EL (cell line): ENCODE results near the gene RUSC1.
"Not testable (repeated sequence)": the region's sequence is repeated elsewhere in the genome, so short reads cannot be mapped to it uniquely, and the experiment has no call there.

ENCODE experiments used
- DNase-seq: peaks from one replicate; pipeline ENCODE4 v3.0.0-alpha.2; 2016

The RUSC1 gene, protein sequence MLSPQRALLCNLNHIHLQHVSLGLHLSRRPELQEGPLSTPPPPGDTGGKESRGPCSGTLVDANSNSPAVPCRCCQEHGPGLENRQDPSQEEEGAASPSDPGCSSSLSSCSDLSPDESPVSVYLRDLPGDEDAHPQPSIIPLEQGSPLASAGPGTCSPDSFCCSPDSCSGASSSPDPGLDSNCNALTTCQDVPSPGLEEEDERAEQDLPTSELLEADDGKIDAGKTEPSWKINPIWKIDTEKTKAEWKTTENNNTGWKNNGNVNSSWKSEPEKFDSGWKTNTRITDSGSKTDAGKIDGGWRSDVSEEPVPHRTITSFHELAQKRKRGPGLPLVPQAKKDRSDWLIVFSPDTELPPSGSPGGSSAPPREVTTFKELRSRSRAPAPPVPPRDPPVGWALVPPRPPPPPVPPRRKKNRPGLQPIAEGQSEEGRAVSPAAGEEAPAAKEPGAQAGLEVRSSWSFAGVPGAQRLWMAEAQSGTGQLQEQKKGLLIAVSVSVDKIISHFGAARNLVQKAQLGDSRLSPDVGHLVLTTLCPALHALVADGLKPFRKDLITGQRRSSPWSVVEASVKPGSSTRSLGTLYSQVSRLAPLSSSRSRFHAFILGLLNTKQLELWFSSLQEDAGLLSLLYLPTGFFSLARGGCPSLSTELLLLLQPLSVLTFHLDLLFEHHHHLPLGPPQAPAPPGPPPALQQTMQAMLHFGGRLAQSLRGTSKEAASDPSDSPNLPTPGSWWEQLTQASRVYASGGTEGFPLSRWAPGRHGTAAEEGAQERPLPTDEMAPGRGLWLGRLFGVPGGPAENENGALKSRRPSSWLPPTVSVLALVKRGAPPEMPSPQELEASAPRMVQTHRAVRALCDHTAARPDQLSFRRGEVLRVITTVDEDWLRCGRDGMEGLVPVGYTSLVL

GRCh38 chr1:155320661-155321617, at the start of gene RUSC1:
TSS of gene RUSC1 (plus strand) at chr1:155320894. CDS start at chr1:155321774, 880 bp downstream.
- peak; percentile 56 for DNase-seq

GRCh38 chr1:155272466-155273342, 48.0 kb upstream of the RUSC1 start:
- DNase-seq: peak; percentile 59

GRCh38 chr1:155273343-155274245, 47.1 kb upstream of the RUSC1 start, which contains the start of gene CLK2:
TSS of gene CLK2 (minus strand) at chr1:155273504. CDS start at chr1:155270977, 2,527 bp downstream.
- peak; percentile 95 for DNase-seq

- DNase-seq: peak; percentile 95
Observed at GRCh38 chr1:155277070-155277901, 43.4 kb upstream of the RUSC1 start, which contains the start of gene HCN3. TSS of gene HCN3 (plus strand) at chr1:155277463. CDS start at chr1:155277591, 128 bp downstream.

DNA sequence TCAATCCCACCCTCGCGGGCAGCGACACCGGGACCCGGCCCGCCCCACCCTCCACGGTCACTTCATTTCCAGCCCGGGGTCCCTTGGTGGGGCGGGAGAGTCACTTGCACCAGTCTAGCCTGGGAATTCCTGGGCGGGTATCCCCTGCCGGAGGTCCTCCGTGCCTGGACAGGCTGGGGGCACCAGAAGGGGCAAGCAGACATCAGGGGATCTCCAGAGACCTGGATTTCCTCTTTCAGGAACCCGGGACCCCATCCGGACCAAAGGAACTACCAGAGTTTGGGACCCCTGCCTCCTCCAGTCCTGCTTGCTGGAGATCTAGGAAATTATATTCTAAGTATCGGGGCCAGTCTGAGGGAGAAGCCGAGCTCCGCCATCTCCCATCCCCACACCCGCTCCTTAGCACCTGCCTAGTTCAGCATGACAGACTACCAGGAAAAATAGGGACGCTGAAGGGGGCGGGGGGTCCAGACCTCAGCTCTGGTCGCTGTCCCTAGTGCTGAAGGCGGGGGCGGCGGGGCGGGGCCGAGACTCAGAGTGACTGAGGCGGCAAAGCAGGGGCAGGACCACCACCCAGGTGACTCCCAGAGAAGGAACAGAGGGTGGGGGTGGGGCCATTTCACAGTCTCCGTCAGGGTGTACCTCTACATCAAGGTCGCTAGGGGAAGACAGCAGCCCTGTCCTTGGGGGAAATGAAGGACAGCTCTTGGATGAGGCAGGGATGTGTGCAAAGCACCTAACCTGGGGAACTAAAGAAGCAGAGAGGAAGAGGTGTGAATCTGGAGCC, 42.6 kb upstream of the RUSC1 start:
- DNase-seq: peak; percentile 30

- DNase-seq: no peak
Observed at GRCh38 chr1:155278689-155279160, 42.0 kb upstream of the RUSC1 start.

GRCh38 chr1:155279268-155279667, 41.4 kb upstream of the RUSC1 start:
- DNase-seq: no peak

- no peak for DNase-seq
Observed at GRCh38 chr1:155282488-155283091, 38.1 kb upstream of the RUSC1 start.

- no peak for DNase-seq
Observed at GRCh38 chr1:155284476-155284875, 36.2 kb upstream of the RUSC1 start.

DNA sequence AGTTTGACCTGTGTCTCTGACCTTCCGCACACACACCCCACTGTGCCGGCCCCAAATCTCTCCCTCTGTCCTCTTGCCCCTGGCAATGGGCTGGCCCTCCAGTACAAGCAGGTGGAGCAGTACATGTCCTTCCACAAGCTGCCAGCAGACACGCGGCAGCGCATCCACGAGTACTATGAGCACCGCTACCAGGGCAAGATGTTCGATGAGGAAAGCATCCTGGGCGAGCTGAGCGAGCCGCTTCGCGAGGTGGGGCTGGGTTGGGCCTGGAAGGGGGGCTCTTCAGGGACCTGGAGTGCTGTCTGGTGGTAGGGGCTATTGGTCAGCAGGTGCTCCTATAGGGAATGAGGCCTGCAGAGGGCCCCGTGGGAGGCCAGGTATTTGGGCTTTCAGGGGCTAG, 35.6 kb upstream of the RUSC1 start:
- DNase-seq: no peak

DNA sequence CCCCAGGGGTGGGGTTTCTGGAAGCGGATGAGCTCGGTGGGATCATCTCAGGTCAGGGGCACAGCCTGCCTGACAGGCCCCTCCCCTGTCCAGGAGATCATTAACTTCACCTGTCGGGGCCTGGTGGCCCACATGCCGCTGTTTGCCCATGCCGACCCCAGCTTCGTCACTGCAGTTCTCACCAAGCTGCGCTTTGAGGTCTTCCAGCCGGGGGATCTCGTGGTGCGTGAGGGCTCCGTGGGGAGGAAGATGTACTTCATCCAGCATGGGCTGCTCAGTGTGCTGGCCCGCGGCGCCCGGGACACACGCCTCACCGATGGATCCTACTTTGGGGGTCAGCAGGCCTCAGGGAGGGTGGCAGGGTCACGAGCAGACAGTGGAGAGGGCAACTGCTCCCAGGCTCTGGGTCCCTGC, 35.1 kb upstream of the RUSC1 start:
- DNase-seq: no peak

GRCh38 chr1:155286544-155286943, 34.1 kb upstream of the RUSC1 start:
- DNase-seq: no peak

- DNase-seq: no peak
Observed at GRCh38 chr1:155287987-155288543, 32.6 kb upstream of the RUSC1 start.

DNA sequence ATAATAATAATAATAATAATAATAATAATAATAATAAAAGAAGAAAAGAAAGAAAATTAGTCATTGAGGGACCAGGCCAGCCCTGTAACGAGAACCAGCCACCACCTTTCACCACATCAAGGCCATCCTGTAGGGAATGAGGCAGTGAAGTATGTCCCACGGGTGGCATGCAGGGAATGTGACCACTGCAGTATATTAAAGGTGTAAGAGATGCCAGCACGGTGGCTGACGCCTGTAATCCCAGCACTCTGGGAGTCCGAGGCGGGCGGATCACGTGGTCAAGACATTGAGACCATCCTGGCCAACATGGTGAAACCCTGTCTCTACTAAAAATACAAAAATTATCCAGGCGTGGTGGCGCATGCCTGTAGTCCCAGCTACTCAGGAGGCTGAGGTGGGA, 29.7 kb upstream of the RUSC1 start:
- DNase-seq: not testable (repeated sequence)

- no peak for DNase-seq
Observed at GRCh38 chr1:155293086-155293749, 27.5 kb upstream of the RUSC1 start.

GRCh38 chr1:155294520-155295182, 26.0 kb upstream of the RUSC1 start:
- no peak for DNase-seq
